DND-41 (cell line): ENCODE measurements around the gene TULP4.
"Not testable (repeated sequence)": the region's sequence is repeated elsewhere in the genome, so short reads cannot be mapped to it uniquely, and the experiment has no call there.

Experiments used
- ATAC-seq: fragments of 200-7000 bp; cut with Tn5 transposase; 3 replicates; pipeline ENCODE4 v1.9.1; 2021; ENCODE audit warnings: low read depth; ENCODE audit not compliant: insufficient read depth
- DNase-seq: peaks from one replicate; pipeline ENCODE4 v3.0.0-alpha.2; 2020
- H2AFZ ChIP-seq: 2 replicates; pipeline ENCODE4 v1.6.0; 2012; ENCODE audit warnings: low read depth, low read length
- H3K27ac ChIP-seq: 2 replicates; pipeline ENCODE4 v1.5.1; 2012; ENCODE audit warnings: low read length, inconsistent platforms
- H3K27me3 ChIP-seq: fragments of 200-600 bp; sonication (generic); 2 replicates; pipeline ENCODE4 v1.6.0; 2012; ENCODE audit warnings: low read length, mild to moderate bottlenecking, inconsistent platforms; ENCODE audit not compliant: insufficient read depth, poor library complexity
- H3K36me3 ChIP-seq: 2 replicates; pipeline ENCODE4 v1.5.1; 2012; ENCODE audit warnings: low read length, inconsistent platforms; ENCODE audit not compliant: insufficient read depth
- H3K4me1 ChIP-seq: 2 replicates; pipeline ENCODE4 v1.5.1; 2012; ENCODE audit warnings: mild to moderate bottlenecking, low read length; ENCODE audit not compliant: insufficient read depth
- H3K4me2 ChIP-seq: 2 replicates; pipeline ENCODE4 v1.6.0; 2012; ENCODE audit warnings: mild to moderate bottlenecking, moderate library complexity, low read length, inconsistent platforms; ENCODE audit not compliant: insufficient read depth
- H3K4me3 ChIP-seq, 2 experiments: fragments of 200-600 bp in 1 of 2; shearing (Covaris generic) in 1 of 2; 2 replicates each; pipeline ENCODE4 v1.5.1; 2012 to 2016; ENCODE audit warnings: inconsistent platforms in 2 of 2, low read length in 2 of 2, mild to moderate bottlenecking in 2 of 2, low read depth in 1 of 2, moderate library complexity in 1 of 2
- H3K79me2 ChIP-seq: 2 replicates; pipeline ENCODE4 v1.6.0; 2012; ENCODE audit warnings: low read length, inconsistent platforms; ENCODE audit not compliant: insufficient read depth
- H3K9ac ChIP-seq: 2 replicates; pipeline ENCODE4 v1.6.0; 2012; ENCODE audit warnings: low read depth, mild to moderate bottlenecking, inconsistent platforms, low read length, moderate library complexity
- H3K9me3 ChIP-seq: 2 replicates; pipeline ENCODE4 v1.5.1; 2012; ENCODE audit warnings: low read length, moderate library complexity, mild to moderate bottlenecking, inconsistent platforms; ENCODE audit not compliant: insufficient read depth, severe bottlenecking
- H4K20me1 ChIP-seq: 2 replicates; pipeline ENCODE4 v1.6.0; 2012; ENCODE audit warnings: low read length; ENCODE audit not compliant: insufficient read depth
- CTCF ChIP-seq: IDR thresholded peaks from 2 replicates; pipeline ENCODE4 v1.5.1; 2012; ENCODE audit warnings: borderline replicate concordance, low read length, moderate library complexity, mild to moderate bottlenecking; ENCODE audit not compliant: poor library complexity, severe bottlenecking; ENCODE audit errors: extremely low read depth
- EZH2 ChIP-seq: IDR thresholded peaks from 3 replicates; pipeline ENCODE4 v1.6.1; 2012; ENCODE audit warnings: borderline replicate concordance, low read depth, mild to moderate bottlenecking, moderate library complexity, low read length, inconsistent platforms; ENCODE audit not compliant: severe bottlenecking

TULP4 gene

GRCh38 chr6:158465257-158465656 lies 153.0 kb downstream of the TULP4 start:
- peaks cover 20% of the 10 kb centered on the region; the same call in 1 of the 2 replicates for H3K36me3 ChIP-seq

GRCh38 chr6:158465747-158466146 lies 153.5 kb downstream of the TULP4 start:
- Histone ChIP-seq H3K36me3 (peaks cover 20% of the 10 kb centered on the region; the same call in 1 of the 2 replicates), H2AFZ (no peak overlapping the region), H3K4me2 (no peak overlapping the region), H4K20me1 (no peaks in the 10 kb centered on the region), H3K9me3 (no peaks in the 10 kb centered on the region), H3K27me3 (no peaks in the 10 kb centered on the region), H3K4me3 (no peak overlapping the region), H3K9ac (no peak overlapping the region), H3K4me1 (no peaks in the 10 kb centered on the region), H3K79me2 (no peaks in the 10 kb centered on the region), H3K27ac (no peak overlapping the region)
- ATAC-seq, result no peak
- TF ChIP-seq EZH2, result no peak
- TF ChIP-seq CTCF, result no peak
- no peak for DNase-seq

More at GRCh38 chr6:158465257-158465656, 153.0 kb downstream of the TULP4 start:
- H3K9me3 ChIP-seq, result no peaks in the 10 kb centered on the region
- H2AFZ ChIP-seq, result no peak overlapping the region
- no peak for DNase-seq
- no peaks in the 10 kb centered on the region for H3K79me2 ChIP-seq
- no peak overlapping the region for H3K4me2 ChIP-seq
- no peaks in the 10 kb centered on the region for H4K20me1 ChIP-seq
- no peak overlapping the region for H3K4me3 ChIP-seq
- H3K9ac ChIP-seq, result no peak overlapping the region
- no peaks in the 10 kb centered on the region for H3K27me3 ChIP-seq
- no peak overlapping the region for H3K27ac ChIP-seq
- ATAC-seq, result no peak
- no peak for TF ChIP-seq CTCF
- TF ChIP-seq EZH2, result no peak
- no peaks in the 10 kb centered on the region for H3K4me1 ChIP-seq

GRCh38 chr6:158467923-158468322 lies 155.7 kb downstream of the TULP4 start:
- H2AFZ ChIP-seq, result no peak overlapping the region
- no peak overlapping the region for H3K4me2 ChIP-seq
- DNase-seq (no peak), ATAC-seq (no peak)
- H3K4me1 ChIP-seq, result no peaks in the 10 kb centered on the region
- H3K36me3 ChIP-seq, result peaks cover 22% of the 10 kb centered on the region; the same call in 1 of the 2 replicates
- no peak overlapping the region for H3K27ac ChIP-seq
- no peaks in the 10 kb centered on the region for H3K27me3 ChIP-seq
- no peaks in the 10 kb centered on the region for H4K20me1 ChIP-seq
- TF ChIP-seq EZH2, result no peak
- no peak for TF ChIP-seq CTCF
- no peaks in the 10 kb centered on the region for H3K79me2 ChIP-seq
- no peaks in the 10 kb centered on the region for H3K9me3 ChIP-seq
- no peak overlapping the region for H3K9ac ChIP-seq
- no peak overlapping the region for H3K4me3 ChIP-seq

GRCh38 chr6:158468666-158469065 lies 156.4 kb downstream of the TULP4 start:
- Histone ChIP-seq H3K4me3 (no peak overlapping the region), H3K9ac (no peak overlapping the region), H3K4me2 (no peak overlapping the region), H4K20me1 (no peaks in the 10 kb centered on the region), H3K4me1 (no peaks in the 10 kb centered on the region), H2AFZ (no peak overlapping the region), H3K27ac (no peak overlapping the region), H3K27me3 (no peaks in the 10 kb centered on the region), H3K79me2 (no peaks in the 10 kb centered on the region), H3K9me3 (no peaks in the 10 kb centered on the region), H3K36me3 (peaks cover 18% of the 10 kb centered on the region; the same call in 1 of the 2 replicates)
- DNase-seq, result no peak
- ATAC-seq, result no peak; the same call in 2 of the 3 replicates
- TF ChIP-seq CTCF (peak; percentile 13), EZH2 (no peak)

- peaks cover 14% of the 10 kb centered on the region; the same call in 1 of the 2 replicates for H3K36me3 ChIP-seq
- not testable (repeated sequence) for H3K27ac ChIP-seq, ATAC-seq
These were observed 157.8 kb downstream of the TULP4 start for GRCh38 chr6:158470023-158470422.

More at GRCh38 chr6:158470023-158470422, 157.8 kb downstream of the TULP4 start:
- H3K9ac ChIP-seq, DNase-seq, H3K79me2 ChIP-seq, H3K4me2 ChIP-seq, H3K4me1 ChIP-seq, H3K4me3 ChIP-seq, H3K9me3 ChIP-seq, H3K27me3 ChIP-seq, H4K20me1 ChIP-seq, H2AFZ ChIP-seq: not testable (repeated sequence)
